OCI-LY3 (cell line): ENCODE results near the gene EIF4A3.

ENCODE experiments used
- EZH2phosphoT487 ChIP-seq: fragments of 200-600 bp; shearing (Covaris generic); IDR thresholded peaks from 2 replicates; pipeline ENCODE4 v1.6.1; 2018; ENCODE audit warnings: antibody characterized with exemption, mixed run types, low read depth
- TF ChIP-seq, protein P1 (sequence below): fragments of 200-600, 300-600 bp; sonication (generic); IDR thresholded peaks from 2 replicates; pipeline ENCODE4 v1.5.1; 2014; ENCODE audit warnings: antibody characterized with exemption, low read length, low read depth

DNA sequence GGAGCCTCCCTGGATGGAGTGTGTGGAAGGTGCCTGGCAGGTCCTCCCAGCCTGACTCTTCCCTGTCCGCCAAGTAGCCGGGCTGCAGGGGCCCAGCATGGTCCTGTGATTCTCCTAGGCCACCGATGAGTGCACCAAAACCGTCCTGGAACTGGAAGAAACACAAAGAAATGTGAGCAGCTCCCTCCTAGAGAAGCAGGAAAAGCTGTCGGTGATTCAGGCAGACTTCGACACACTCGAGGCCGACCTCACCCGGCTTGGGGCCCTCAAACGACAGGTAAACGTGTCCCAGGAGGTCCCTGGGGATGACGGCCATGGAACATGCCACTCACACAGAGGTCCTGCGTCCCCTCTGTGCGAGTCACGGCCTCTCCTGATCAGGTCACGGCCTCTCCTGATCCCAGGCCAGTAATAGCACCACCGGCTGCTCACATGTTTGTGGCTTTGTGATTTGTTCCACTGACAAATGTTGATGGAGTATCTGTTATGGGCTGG, 49.8 kb downstream of the EIF4A3 start:
- TF ChIP-seq, protein P1, sequence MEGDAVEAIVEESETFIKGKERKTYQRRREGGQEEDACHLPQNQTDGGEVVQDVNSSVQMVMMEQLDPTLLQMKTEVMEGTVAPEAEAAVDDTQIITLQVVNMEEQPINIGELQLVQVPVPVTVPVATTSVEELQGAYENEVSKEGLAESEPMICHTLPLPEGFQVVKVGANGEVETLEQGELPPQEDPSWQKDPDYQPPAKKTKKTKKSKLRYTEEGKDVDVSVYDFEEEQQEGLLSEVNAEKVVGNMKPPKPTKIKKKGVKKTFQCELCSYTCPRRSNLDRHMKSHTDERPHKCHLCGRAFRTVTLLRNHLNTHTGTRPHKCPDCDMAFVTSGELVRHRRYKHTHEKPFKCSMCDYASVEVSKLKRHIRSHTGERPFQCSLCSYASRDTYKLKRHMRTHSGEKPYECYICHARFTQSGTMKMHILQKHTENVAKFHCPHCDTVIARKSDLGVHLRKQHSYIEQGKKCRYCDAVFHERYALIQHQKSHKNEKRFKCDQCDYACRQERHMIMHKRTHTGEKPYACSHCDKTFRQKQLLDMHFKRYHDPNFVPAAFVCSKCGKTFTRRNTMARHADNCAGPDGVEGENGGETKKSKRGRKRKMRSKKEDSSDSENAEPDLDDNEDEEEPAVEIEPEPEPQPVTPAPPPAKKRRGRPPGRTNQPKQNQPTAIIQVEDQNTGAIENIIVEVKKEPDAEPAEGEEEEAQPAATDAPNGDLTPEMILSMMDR, result no peak
- no peak for TF ChIP-seq EZH2phosphoT487
